GM19372 (cell line): ENCODE data around the gene CCDC24.

Experiments used
- ATAC-seq: cut with Tn5 transposase; IDR thresholded peaks from one replicate; pipeline ENCODE4 v1.9.1; 2021; ENCODE audit warnings: mild to moderate bottlenecking, low read depth, moderate library complexity; ENCODE audit not compliant: unreplicated experiment

Gene CCDC24

DNA sequence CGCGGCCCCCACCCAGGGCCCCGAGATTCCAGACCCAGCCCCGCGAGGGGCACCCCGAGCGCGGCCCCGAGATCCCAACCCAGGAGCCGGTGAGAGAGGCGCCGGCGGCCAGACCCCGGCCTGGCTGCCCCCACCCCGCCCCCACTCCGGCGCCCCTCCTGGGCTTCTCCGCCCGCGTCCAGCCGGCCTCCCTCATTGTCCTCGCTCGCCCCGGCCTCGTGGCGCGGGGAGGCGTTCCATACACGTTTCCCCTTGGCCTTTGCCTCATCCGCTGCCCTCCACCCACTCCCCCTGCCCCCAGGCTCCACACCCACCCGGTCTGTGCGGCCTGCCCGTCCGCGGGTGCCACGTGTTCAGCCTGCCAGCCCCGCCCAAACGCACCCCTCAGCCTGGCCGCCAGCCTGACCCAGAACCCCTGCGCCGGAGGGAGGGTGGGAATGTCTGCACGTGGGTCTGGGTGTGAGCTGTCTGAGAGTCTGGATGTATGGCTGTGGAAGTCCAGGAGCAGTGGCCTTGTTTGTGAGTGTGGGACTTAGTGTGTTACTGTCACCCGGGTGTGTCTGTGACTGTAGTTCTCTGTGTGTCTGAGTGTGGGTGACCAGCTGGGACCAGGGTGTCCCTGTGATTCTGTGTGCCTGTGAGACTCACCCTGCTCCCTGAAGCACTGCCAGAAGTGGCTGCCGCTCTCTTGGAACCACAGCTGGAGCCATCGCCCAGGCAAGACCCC lies 11.7 kb upstream of the CCDC24 start:
- no peak for ATAC-seq

DNA sequence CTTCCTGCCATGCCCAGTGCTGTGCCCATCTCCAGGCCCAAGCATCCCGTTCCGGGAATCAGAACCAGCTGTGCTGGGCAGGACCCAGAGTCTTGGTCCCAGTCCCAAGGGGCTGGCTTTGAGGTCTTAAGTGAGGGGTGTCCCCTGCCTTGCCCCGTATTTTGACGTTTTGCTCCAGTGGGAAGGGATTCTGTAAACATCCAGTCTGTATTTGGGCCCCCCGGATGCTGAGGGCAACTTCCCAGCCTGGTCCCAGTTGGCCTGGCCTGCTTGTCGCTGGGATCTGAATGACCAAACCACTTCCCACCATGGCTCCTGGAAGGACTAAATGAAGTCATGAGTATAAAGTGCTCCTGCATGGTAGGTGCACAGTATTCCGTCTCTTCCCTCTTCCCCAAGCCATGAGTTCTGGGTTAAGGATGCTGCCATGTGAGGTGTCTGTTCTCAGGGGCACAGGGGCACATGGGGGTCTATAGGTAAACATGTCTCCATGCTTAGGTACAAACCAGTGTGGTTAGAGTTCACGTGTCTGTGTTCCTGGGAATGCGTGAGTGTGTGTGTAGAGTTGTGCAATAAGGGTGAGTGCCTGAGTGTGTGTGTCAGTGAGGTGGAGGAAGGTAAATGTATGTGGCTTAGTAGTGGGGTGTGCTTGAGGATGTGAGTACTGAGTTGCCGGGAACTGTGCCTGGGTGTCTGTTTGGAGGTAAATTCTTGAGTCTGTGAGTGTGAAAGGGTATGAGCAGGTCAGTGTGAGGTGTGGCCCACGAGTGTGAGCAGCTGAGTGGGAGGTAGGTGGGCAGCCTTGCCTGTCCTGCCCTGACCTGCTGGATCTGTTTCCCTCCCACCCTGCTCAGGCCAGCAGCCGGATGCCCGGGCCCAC lies 10.9 kb upstream of the CCDC24 start:
- ATAC-seq = no peak

DNA sequence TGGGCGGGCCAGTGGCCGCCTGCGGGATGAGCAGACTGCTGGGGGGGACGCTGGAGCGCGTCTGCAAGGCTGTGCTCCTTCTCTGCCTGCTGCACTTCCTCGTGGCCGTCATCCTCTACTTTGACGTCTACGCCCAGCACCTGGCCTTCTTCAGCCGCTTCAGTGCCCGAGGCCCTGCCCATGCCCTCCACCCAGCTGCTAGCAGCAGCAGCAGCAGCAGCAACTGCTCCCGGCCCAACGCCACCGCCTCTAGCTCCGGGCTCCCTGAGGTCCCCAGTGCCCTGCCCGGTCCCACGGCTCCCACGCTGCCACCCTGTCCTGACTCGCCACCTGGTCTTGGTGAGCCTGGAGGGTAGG lies 10.3 kb upstream of the CCDC24 start:
- ATAC-seq = no peak

DNA sequence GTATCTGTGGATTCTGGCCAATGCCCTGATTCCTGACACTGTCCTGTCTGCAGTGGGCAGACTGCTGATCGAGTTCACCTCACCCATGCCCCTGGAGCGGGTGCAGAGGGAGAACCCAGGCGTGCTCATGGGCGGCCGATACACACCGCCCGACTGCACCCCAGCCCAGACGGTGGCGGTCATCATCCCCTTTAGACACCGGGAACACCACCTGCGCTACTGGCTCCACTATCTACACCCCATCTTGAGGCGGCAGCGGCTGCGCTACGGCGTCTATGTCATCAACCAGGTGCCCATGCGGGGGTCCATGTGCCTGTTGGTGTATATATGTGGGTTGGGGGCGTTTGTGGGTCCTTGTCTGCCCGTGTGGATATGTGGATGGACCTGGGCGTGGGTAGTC lies 9.8 kb upstream of the CCDC24 start:
- no peak for ATAC-seq

DNA sequence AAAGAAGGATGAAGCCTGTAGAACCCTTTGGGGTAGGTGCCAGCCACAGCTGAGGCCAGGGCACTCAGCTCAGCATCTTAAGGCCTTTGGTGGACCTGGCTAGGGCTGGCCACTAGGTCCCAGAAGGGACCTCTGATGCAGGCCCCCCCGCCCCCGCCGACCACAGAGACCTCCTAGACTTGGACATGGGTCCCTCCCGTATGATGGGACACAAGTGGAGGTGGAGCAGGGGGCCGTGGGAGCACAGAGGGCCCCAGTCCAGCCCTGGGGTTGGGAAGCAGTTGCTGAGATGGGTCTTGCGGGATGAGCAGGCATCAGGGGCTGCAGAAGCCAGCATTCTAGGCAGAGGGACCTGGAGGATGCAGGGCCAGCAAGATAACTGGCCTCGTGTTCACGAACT lies 9.2 kb upstream of the CCDC24 start:
- no peak for ATAC-seq

DNA sequence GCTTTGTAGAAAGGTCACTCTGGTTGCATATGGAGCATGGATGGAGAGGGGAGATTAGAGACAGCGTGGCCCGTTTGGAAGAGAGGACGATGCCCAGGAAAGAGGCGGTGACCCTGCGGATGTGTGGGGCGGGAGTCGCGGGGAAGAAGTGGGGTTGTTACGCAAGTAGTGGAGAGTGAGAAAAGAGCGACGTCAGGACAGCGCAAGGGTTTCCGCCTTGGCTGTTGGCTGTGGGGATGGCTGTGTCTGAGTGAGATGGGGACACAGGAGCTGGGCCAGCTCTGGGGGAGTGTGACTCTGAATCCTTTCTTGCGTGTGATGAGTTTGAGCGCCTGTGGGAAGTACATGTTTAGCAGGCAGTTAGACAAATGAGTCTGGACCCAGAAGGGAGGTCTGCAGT lies 8.6 kb upstream of the CCDC24 start:
- ATAC-seq = no peak

DNA sequence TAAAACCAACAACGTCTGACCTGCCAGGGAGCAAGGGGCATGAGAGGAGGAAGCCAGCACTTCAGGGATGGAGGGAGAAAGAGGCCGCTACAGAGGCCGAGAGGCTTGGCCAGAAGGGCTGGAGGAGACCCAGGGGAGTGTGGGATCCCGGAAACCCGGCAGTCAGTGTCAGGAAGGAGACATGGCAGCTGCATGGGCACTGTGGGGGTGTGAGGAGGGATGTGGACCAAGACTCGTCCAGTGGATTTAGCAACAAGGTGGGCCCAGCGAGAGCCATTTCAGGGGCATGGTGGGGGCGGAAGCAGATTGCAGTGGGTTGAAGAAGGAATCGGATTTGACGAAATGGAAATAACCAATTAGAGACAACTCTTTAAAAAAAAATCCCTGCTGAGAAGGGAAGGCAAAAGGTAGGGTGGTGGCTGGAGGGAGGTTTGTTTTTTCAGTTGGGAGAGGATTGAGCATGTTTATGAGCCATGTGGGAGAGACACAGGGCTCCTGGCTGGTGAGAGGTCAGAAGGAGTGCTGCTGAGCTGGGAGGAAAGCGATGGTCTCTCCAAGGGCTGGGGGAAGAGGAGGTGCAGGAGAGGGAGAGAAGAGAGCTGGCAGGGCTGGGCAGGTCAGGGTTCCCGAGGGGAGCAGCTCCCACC lies 8.0 kb upstream of the CCDC24 start:
- no peak for ATAC-seq

DNA sequence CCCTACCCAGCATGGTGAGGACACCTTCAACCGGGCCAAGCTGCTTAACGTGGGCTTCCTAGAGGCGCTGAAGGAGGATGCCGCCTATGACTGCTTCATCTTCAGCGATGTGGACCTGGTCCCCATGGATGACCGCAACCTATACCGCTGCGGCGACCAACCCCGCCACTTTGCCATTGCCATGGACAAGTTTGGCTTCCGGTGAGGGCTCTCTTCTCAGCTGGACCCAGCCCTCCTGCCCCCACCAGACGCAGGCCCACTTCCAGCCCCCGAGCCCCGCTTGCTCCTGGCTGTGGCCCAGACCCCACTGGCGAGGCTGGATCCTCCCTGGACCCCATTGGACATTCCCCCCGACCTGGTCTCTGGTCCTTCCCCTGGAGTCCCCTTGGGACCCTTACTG lies 6.5 kb upstream of the CCDC24 start:
- no peak for ATAC-seq

DNA sequence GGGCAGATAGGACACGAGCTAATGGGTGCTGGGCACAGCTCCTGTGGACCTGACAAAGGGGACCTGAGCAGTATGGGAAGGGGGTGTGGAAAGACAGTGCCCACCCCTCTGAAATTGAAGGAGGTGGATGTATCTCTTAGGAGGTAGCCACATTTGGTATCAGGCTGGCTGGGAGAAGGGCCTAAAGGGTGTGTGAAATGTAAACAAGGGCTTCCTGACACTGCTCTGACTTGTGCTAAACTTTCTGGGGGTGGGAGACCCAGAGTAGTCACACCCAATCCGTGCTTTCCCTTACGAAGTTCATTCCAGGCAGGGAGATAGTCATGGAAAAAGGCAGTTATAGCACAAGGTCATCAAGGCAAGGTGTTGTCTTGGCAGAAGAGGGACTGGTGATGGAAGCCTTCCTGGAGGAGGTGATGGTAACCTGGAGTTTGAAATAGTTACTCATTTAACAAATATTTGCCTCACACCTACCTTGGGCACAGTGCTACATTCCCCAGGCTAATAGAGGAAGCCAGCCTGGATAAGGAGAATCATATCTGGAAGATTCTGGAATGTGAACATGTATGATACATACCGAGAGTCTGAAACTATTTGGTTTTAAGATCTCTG lies 5.3 kb upstream of the CCDC24 start:
- ATAC-seq = no peak

DNA sequence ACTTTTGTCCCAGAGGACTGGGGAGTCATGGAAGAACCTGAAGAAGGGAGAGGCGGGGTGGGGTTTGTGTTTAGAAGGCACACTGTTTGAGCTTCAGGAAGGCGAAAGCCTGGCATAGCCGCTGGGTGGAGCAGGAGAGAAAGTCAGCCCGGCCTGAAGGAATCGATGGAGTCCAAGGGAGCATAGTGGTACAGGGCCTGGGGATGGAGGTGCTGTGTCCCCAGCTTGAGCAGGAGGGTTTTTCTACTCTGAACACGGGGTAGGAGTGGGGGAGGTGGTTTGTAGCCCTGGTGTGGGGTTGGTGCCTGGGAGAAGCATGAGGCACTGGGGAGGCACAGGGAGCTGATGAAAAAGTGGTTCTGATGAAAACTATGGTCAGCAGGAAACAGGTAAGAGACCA lies 4.7 kb upstream of the CCDC24 start:
- no peak for ATAC-seq

DNA sequence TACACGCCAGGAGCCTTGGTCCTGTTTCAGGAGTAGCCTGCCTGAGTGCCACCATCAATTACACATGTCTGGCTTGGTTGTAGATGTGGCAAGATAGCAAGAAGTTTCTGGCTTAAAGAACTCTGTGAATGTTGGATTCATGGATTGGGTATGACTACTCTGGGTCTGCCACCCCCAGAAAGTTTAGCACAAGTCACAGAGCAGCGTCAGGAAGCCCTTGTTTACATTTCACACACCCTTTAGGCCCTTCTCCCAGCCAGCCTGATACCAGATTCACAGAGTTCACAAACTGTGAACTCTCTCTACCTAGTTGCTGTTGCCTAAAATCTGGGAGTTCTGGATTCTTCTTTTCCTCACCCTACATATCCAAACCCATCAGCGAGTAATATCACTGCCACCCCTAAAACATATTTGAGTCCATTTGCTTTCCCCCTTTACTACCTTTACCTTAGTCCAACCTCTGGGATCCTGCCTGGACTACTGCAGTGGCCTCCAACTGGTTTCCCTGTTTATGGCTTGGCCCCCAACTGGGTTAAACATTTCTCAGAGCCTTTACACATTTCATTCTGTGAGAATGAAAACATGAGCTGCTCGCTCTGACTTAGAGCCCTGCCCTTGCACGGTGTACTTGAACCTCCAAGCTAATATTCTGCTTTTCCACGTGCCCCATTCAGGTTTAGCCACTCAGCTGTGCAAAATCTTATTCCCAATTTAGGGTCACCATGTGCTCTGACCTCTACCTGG lies 4.1 kb upstream of the CCDC24 start:
- ATAC-seq = no peak

DNA sequence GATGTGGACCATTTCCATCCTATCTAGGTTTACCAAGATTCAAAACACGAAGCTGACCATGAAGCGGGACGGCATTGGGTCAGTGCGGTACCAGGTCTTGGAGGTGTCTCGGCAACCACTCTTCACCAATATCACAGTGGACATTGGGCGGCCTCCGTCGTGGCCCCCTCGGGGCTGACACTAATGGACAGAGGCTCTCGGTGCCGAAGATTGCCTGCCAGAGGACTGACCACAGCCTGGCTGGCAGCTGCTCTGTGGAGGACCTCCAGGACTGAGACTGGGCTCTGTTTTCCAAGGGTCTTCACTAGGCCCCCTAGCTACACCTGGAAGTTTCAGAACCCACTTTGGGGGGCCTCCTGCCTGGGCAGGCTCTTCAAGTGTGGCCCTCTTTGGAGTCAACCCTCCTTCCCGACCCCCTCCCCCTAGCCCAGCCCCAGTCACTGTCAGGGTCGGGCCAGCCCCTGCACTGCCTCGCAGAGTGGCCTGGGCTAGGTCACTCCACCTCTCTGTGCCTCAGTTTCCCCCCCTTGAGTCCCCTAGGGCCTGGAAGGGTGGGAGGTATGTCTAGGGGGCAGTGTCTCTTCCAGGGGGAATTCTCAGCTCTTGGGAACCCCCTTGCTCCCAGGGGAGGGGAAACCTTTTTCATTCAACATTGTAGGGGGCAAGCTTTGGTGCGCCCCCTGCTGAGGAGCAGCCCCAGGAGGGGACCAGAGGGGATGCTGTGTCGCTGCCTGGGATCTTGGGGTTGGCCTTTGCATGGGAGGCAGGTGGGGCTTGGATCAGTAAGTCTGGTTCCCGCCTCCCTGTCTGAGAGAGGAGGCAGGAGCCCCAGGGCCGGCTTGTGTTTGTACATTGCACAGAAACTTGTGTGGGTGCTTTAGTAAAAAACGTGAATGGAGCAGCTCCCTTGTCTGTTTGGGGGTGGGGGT lies 864 bp upstream of the CCDC24 start:
- ATAC-seq = no peak

DNA sequence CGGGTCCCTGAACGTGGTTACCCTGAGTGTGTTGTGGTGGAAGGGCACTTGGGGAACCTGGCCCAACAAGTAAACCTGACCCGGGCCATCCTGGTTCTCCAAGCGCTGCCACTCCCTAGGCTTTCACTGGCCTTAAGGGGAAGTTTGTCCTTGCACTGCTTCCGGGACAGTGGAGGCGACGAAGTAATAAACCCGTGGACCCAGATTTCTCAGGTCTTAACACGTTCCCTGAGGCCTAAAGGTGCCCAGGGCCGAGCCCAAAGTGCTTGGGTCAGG lies 261 bp upstream of the CCDC24 start:
- ATAC-seq = no peak

DNA sequence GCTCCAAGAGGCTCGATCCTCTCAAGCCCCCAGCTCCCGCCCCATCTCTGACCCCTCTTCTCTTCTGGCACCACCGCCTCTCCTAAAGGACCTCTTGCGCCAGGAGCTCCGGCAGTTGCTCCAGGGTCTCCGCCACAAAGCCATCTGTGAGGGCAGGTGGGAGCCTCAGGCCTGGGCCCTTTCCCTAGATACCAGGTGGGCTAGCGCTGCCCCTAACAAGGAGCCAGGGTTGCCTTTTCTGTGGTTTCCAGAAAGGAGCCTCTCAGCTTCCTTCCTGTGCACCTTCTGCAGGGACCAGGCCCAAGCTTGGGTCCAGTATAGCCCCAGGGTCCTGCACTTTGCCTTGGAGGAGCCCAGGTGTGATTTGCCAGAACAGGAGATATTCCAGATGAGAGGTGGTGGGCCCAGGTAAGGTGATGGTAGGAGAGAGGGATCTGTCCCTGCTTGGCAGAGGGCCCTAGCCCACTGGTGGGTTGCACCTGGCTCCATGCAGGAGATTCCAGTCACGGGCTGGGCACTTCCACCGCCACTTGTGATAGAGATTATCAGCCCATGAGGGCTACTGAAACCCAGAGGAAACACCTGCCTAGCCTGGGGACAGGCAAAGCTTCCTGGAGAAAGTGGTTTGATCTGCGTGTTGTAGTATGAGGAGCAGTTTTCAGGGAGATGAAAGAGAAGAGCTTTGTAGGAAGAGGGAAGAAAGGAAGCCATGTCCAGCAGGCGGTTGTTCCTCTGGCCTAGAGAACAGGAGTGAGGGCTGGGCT lies 1.0 kb downstream of the CCDC24 start:
- ATAC-seq = no peak

DNA sequence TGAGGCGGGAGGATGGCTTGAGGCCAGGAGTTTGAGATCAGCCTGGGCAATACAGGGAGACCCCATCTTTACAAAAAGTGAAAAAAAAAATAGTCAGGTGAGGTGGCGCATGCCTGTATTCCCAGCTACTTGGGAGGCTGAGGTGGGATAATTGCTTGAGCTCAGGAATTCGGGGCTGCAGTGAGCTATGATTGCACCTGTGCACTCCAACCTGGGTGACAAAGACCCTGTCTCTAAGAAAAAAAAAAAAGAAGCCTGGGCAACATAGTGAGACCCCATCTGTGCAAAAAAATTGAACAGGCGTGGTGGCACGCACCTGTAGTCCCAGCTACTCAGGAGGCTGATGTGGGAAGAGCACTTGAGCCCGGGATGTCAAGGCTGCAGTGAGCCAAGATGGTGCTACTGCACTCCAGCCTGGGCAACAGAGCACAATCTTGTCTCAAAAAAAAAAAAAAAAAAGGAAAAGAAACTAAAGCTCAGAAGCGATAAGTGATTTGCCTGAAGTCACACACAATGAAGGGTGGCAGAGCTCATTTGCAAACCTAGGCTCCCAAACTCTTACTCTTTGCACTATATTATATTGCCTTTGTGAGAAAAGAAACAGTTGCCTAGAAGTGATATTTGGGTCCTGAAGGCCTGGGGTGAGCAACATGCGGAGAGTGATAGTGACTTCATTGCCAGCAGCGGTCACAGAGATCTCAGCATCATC lies 2.0 kb downstream of the CCDC24 start:
- no peak for ATAC-seq

DNA sequence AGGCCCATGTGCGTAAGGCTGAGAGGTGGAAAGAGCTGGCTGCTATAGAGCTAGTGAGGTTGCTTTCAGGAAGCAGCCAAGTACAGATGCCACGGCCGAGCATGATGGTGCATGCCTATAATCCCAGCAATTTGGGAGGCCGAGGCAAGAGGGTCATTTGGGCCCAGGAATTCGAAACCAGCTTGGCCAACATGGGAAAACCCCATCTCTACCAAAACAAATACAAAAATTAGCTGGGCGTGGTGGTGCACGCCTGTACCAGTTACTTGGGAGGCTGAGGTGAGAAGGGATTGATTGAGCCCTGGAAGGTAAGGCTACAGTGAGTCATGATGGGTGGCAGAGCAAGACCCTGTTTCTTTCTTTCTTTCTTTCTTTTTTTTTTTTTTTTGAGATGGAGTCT lies 2.7 kb downstream of the CCDC24 start:
- no peak for ATAC-seq

DNA sequence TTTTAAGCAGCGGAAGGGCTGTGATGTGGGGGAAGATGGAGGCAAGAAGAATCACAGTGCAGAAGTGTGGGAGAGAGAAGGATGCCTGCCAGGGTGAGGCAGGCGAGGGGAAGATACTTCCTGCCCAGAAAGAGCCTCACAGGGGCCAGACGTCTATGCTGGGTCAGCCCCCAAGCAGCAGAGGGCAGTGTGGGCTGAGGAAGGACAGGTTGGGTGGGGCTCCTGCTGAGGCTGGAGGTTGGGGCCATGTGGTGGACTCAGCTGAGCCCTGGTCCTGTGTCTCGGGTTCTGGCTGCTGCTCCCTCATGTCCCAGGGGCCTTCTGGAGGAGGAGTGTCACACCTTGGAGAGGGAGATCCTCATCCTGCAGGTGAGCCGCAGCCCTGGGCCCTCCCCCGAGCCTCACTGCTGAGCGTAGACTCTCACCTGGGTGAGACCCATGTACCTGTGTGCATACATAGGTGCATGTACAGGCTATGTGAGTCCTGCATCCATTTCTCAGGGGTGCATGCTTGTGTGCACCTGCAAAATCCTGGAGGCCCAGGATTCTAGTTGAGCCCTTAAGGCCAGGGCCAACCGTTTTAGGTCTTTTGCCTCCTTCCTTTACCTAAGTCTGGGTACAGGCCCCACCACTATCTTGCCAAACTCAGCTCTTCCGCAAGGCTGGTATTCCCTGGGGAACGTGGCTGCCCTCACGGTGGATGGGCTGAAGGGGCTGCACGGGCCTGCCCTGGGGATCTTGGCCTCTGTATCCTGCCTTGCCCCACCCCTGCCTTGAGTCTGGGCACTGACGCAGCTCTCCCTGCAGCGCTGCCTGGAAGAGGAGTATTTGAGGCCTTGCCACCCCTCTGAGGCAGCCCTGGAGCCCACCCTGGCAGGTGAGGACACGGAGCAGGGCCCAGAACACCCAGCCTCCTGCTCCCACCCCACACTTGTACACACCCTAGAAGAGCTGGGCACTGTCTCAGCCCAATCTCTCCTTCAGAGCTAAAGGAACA lies 3.7 kb downstream of the CCDC24 start:
- no peak for ATAC-seq
